Panc1 (cell line): ENCODE measurements around the gene EFNA1. TPM values are rescaled to one million over a fixed set of nuclear protein-coding genes. Genes with fewer than 3 reads are reported as not detected.
A peak's percentile ranks its signal among the peaks of the same experiment; 100 is the strongest.
"Not testable (repeated sequence)": the region's sequence is repeated elsewhere in the genome, so short reads cannot be mapped to it uniquely, and the experiment has no call there.

Experiments
- ATAC-seq: fragments of 200-7000 bp; cut with Tn5 transposase; 2 replicates; pipeline ENCODE4 v1.9.1; 2020; ENCODE audit warnings: mild to moderate bottlenecking, moderate library complexity
- BruUV-seq: library from RNA; stranded (reverse); fragments of 400-500 nt; replicated peaks from 2 replicates; lab custom pipeline; 2021; lab: Mats Ljungman, UMichigan
- CTCF ChIA-PET: fragments of 300-600 bp; sonication (Branson Sonifier 250); formaldehyde crosslinking; loops from one replicate; lab custom pipeline; 2022; ENCODE audit warnings: antibody characterized with exemption; lab: Charles Lee
- POLR2A ChIA-PET: fragments of 300-600 bp; sonication (Branson Sonifier 250); formaldehyde crosslinking; loops from one replicate; lab custom pipeline; 2022; ENCODE audit warnings: antibody characterized with exemption; lab: Charles Lee
- DNase-seq: peaks from one replicate; pipeline ENCODE4 v3.0.0-alpha.2; 2010; ENCODE audit warnings: low read depth, low spot score
- H3K27ac ChIP-seq: 2 replicates; pipeline ENCODE4 v1.5.1; 2011; ENCODE audit warnings: mild to moderate bottlenecking, low read length, inconsistent platforms
- H3K27me3 ChIP-seq: fragments of 200-500 bp; sonication (Bioruptor generic); 2 replicates; pipeline ENCODE4 v1.6.0; 2014; ENCODE audit warnings: low read length, inconsistent platforms; ENCODE audit not compliant: control insufficient read depth, insufficient read depth
- H3K36me3 ChIP-seq: fragments of 200-500 bp; sonication (Bioruptor generic); 2 replicates; pipeline ENCODE4 v1.5.1; 2014; ENCODE audit warnings: inconsistent platforms, mild to moderate bottlenecking, low read length, moderate library complexity; ENCODE audit not compliant: control insufficient read depth, insufficient read depth
- H3K4me1 ChIP-seq: 2 replicates; pipeline ENCODE4 v1.5.1; 2011; ENCODE audit warnings: inconsistent platforms, mild to moderate bottlenecking, low read length, moderate library complexity; ENCODE audit not compliant: control insufficient read depth, insufficient read depth
- H3K4me3 ChIP-seq, 2 experiments: 2 replicates each; pipeline ENCODE4 v1.5.1; 2011 to 2012; ENCODE audit warnings: low read depth in 2 of 2, low read length in 2 of 2, mild to moderate bottlenecking in 2 of 2, inconsistent platforms in 1 of 2, moderate library complexity in 1 of 2
- H3K9me3 ChIP-seq: fragments of 200-500 bp; sonication (Bioruptor generic); 2 replicates; pipeline ENCODE4 v1.5.1; 2014; ENCODE audit warnings: low read depth, mild to moderate bottlenecking, inconsistent platforms, low read length, moderate library complexity; ENCODE audit not compliant: control insufficient read depth, insufficient read depth
- POLR2AphosphoS5 ChIP-seq: IDR thresholded peaks from 2 replicates; pipeline ENCODE4 v1.6.1; 2012; ENCODE audit warnings: mild to moderate bottlenecking, low read depth, low read length, moderate library complexity
- in situ Hi-C: cut with HindIII; loops from 2 replicates; pipeline ENCODE4 v1.10.0; 2016; ENCODE audit warnings: low sequenced_read_pairs, low pct_unique_long_range_greater_than_20kb
- intact Hi-C: fragments of 100-400 bp; cut with micrococcal nuclease; formaldehyde crosslinking; loops from one replicate; pipeline ENCODE4 v1.10.0; 2022; ENCODE audit not compliant: unreplicated experiment
- total RNA-seq: library from RNA; stranded (reverse); gene quantifications from one replicate; pipeline ENCODE4 v1.2.1, GENCODE V29; 2021; ENCODE audit not compliant: unreplicated experiment
- TF ChIP-seq, protein P1 (sequence below): fragments of 450-650 bp; IDR thresholded peaks from 2 replicates; pipeline ENCODE4 v1.5.1; 2017; ENCODE audit warnings: mild to moderate bottlenecking
- TF ChIP-seq, protein P2 (sequence below), 2 experiments: IDR thresholded peaks; 2 replicates each; pipeline ENCODE4 v1.6.1; 2011 to 2012; ENCODE audit warnings: low read depth in 2 of 2, control low read depth in 1 of 2, low read length in 1 of 2, mild to moderate bottlenecking in 1 of 2, moderate library complexity in 1 of 2; ENCODE audit not compliant: insufficient read depth in 1 of 2

Gene EFNA1
- total RNA-seq, 1 experiment from 2014 or later: 23.8 TPM

DNA sequence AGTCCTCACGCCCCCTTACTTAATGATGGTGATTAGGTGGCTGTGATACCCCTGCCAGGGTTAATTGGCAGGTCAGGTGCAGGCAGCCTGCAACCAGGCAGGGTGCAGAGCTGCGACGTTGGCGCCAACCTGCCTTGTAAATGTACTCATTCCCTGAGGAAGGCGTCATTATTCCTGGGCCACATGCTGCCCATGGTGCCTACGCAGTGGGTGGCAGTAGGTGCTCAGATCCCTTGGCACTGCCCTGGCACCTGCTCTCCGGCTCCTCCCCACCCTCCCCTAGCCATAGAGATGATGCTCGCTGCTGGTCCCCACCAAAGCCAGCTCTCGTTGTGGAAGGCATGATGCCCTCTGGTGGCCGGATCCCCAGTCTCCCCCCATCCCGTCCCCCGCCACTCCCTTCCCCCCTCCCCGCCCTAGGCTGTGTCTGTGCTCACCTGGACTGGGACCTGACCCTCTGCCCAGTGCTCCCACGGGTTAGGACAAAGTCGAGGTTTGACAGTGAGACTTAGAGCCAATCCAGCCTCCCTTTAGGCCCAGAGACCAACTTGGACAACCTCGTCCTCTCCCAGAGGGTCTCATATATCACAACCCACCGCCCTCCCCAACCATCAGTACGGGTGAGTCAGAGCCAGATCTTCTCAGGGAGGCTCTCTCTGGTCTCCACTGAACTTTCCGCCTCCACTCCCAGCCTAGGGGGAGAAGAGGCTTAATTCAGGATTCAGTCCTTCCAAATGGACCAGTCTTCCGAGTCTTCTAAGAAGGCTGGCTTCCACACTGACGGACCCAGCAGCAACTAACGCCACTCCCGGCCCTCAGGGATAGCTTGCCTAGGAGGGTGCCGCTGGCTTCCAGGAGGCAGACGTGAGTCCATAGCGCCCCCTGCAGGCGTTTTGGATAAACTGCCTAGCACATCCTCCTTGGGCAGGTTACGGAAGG is 39.8 kb downstream of the EFNA1 start:
- Histone ChIP-seq H3K4me1 (peaks cover 14% of the 10 kb centered on the region), H3K36me3 (no peaks in the 10 kb centered on the region; the same call in 1 of the 2 replicates), H3K27ac (peak overlapping the region; percentile 35; the same call in 1 of the 2 replicates), H3K4me3 (peak overlapping the region; percentile 6 to 39; a peak in 3 of 4 replicates), H3K9me3 (no peaks in the 10 kb centered on the region), H3K27me3 (no peaks in the 10 kb centered on the region)
- ChIA-PET POLR2A (interaction anchor here (0.7 to 1.2 kb wide), 2 partner anchors 28 to 36 kb away, joined by 3 read pairs; no protein-coding TSS in a partner anchor), CTCF (interaction anchor here (0.6 to 3.3 kb wide), 10 partner anchors 10 to 82 kb away, joined by 3 to 27 read pairs (median 5); no protein-coding TSS in a partner anchor)
- BruUV-seq: no TSS peak
- in situ Hi-C loops (no loop called here), intact Hi-C loops (loop anchor here (2.0 kb wide), 1 partner anchor 75 kb away; no protein-coding TSS in a partner anchor)
- ATAC-seq: peak; percentile 86
- TF ChIP-seq, protein P1, sequence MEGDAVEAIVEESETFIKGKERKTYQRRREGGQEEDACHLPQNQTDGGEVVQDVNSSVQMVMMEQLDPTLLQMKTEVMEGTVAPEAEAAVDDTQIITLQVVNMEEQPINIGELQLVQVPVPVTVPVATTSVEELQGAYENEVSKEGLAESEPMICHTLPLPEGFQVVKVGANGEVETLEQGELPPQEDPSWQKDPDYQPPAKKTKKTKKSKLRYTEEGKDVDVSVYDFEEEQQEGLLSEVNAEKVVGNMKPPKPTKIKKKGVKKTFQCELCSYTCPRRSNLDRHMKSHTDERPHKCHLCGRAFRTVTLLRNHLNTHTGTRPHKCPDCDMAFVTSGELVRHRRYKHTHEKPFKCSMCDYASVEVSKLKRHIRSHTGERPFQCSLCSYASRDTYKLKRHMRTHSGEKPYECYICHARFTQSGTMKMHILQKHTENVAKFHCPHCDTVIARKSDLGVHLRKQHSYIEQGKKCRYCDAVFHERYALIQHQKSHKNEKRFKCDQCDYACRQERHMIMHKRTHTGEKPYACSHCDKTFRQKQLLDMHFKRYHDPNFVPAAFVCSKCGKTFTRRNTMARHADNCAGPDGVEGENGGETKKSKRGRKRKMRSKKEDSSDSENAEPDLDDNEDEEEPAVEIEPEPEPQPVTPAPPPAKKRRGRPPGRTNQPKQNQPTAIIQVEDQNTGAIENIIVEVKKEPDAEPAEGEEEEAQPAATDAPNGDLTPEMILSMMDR: peak; percentile 93
- TF ChIP-seq, protein P2, sequence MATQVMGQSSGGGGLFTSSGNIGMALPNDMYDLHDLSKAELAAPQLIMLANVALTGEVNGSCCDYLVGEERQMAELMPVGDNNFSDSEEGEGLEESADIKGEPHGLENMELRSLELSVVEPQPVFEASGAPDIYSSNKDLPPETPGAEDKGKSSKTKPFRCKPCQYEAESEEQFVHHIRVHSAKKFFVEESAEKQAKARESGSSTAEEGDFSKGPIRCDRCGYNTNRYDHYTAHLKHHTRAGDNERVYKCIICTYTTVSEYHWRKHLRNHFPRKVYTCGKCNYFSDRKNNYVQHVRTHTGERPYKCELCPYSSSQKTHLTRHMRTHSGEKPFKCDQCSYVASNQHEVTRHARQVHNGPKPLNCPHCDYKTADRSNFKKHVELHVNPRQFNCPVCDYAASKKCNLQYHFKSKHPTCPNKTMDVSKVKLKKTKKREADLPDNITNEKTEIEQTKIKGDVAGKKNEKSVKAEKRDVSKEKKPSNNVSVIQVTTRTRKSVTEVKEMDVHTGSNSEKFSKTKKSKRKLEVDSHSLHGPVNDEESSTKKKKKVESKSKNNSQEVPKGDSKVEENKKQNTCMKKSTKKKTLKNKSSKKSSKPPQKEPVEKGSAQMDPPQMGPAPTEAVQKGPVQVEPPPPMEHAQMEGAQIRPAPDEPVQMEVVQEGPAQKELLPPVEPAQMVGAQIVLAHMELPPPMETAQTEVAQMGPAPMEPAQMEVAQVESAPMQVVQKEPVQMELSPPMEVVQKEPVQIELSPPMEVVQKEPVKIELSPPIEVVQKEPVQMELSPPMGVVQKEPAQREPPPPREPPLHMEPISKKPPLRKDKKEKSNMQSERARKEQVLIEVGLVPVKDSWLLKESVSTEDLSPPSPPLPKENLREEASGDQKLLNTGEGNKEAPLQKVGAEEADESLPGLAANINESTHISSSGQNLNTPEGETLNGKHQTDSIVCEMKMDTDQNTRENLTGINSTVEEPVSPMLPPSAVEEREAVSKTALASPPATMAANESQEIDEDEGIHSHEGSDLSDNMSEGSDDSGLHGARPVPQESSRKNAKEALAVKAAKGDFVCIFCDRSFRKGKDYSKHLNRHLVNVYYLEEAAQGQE (IDR thresholded peaks at IDR 0.05; ENCODE audit: insufficient read depth in 1 of 2, low read depth in 2 of 2, low read length in 1 of 2): no peak
- TF ChIP-seq POLR2AphosphoS5: peak; percentile 42; the same call in 1 of the 2 replicates
- DNase-seq: peak; percentile 64

DNA sequence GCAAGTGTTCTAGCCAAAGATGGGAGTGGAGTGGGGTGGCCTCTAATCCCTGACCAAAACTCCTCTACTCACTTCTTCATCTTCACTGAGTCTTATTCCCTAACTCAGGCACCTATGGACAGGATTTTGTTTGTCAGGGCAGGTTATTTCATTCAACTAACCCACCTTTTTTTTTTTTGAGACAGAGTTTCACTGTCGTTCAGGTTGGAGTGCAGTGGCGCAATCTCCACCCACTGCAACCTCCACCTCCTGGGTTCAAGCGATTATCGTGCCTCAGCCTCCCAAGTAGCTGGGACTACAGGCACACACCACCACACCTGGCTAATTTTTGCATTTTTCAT is 40.4 kb downstream of the EFNA1 start:
- in situ Hi-C loops, ATAC-seq, H3K4me3 ChIP-seq, BruUV-seq, H3K27ac ChIP-seq, H3K9me3 ChIP-seq, H3K36me3 ChIP-seq, H3K27me3 ChIP-seq, DNase-seq: not testable (repeated sequence)
- ChIA-PET CTCF (interaction anchor here (0.7 to 3.3 kb wide), 4 partner anchors 9 to 83 kb away, joined by 5 to 27 read pairs (median 6); no protein-coding TSS in a partner anchor), POLR2A (interaction anchor here (0.7 to 1.2 kb wide), 2 partner anchors 37 to 62 kb away, joined by 3 to 6 read pairs; no protein-coding TSS in a partner anchor)
- peaks cover 14% of the 10 kb centered on the region for H3K4me1 ChIP-seq
- TF ChIP-seq, protein P1: peak; percentile 35
- intact Hi-C loops: loop anchor here (2.0 kb wide), 1 partner anchor 75 kb away; no protein-coding TSS in a partner anchor
